AML-193 (cell line): ENCODE results near the gene ZDHHC16.
A peak's percentile ranks its signal among the peaks of the same experiment; 100 is the strongest.
"Not testable (repeated sequence)": the region's sequence is repeated elsewhere in the genome, so short reads cannot be mapped to it uniquely, and the experiment has no call there.

ENCODE experiments used
- DNase-seq, 2 experiments: peaks; one replicate each; lab custom pipeline; 2025; lab: John Stamatoyannopoulos, UW

ZDHHC16 gene

DNA sequence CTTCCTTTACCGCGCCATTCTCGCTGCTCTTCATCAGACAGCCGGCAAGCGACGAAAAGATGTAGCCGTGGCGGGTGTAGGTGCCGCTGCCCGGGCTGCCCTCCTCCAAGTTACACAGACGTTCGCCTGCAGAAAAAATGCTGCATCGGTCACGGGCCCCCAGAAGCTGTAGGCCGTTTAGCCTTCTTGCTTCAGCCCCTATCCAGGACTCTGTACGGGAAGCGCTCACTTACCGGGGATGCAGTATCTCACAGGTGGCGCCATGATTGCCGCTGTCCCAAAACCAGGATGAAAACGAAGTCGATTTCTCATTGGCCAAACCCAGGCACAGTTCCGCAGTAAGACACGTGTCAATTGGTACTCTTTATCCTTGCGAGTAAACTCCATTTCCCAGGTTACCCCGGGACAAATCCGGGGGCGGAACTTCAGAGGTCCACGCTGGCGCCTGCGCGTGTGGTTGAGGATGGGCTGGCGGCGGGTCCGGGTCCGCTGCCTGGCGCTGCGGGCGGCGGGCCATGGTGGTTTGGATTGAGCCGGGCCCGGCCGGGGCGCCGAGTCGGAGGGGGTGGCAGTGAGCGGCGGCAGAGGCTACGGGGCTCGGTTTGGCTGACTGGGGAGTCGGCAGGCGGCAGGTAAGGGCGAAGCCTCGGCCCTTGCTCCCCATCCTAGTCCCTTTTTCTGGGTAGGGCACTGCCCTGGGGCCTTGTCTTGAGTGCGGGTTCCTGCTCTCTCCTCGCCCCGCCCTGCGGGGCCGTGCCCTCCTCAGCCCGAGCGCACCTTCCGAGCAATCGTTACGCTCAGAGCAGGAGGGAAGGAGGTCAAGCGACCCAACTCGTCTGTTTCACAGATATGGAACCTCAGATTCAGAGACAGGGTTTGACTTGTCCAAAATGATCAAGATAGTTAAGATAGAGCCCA, at the start of gene ZDHHC16, which contains the start of gene EXOSC1:
Gene ZDHHC16, plus strand, starts transcription at position 454 of the 918 bp plus-strand sequence. CDS start 5,501 bp downstream, outside the sequence.
Gene EXOSC1, minus strand, starts transcription at position 285 of the 918 bp plus-strand sequence. Its CDS starts 21 bp downstream, at position 264.
- peak; percentile 95 to 96 for DNase-seq

DNA sequence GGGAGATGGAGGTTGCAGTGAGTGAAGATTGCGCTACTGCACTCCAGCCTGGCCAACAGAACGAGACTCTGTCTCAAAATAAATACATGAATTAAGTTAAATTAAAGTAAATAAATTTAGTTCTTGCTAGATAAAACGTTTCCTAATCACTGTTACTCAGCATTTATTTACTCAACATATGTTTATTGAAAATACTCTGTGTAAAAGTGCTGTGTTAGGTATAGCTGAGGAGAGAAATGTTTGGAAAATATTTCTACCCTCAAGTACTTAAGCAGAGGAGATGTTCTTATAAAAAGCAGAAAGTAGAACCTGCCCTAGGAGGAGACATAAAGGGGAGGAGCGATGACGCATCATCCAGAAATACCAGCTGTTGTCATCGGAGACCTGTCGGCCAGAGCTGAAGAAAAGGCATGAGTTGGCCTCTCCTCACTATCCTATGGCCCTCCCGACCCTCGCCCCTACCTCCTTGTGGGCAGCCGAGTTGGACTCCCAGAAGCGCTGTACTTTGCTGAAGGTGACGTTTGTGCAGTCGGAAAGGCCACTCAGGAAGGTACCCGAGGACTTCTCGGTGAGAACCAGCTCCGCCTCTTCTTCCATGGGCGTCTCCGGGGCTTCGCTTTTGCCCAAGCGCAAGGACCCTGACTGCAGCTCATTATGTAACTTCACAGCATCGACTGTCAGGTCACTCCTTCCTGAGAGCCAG, 46.0 kb upstream of the ZDHHC16 start:
- peak; percentile 56 to 80 for DNase-seq

DNA sequence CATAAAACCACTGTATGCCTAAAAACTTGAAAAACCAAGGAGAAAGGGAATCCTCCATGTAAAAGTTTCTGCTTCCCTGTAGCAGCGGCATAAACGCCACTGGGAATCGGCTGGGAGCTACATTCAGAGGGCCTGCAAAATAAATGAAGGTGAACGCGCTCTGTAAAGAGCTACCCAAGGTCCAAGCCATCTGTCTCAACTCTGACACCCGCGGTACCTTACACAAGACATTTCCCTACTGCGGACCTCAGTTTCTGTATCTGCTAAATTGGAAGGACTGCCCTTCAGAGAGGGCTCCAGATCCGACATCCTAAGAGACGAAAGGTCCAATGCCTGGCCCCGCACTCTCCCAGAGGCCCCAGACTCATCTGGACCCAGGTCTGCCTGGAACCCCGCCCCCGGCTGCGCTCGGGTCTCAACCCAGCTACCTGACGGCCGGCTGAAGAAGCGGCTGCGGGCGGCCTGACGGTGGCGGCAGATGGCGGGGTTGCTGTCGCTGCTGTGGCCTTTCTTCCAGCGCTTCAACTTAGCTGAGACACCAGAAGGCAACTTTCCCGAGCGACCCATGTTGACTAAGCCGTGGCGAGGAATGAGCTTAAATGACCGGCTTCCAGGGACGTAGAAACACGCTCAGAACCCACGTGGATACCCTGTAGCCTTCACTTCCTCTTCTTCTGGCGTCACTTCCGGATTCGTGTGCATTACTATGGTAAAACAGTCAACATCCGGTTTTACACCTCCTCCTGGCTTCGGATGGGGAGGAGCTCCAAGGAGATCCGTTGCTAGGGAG, 45.1 kb upstream of the ZDHHC16 start, which contains the start of gene RRP12:
Gene RRP12, minus strand, starts transcription at position 676 of the 790 bp plus-strand sequence. Its CDS starts 109 bp downstream, at position 567.
- peak; percentile 97 to 98 for DNase-seq

DNA sequence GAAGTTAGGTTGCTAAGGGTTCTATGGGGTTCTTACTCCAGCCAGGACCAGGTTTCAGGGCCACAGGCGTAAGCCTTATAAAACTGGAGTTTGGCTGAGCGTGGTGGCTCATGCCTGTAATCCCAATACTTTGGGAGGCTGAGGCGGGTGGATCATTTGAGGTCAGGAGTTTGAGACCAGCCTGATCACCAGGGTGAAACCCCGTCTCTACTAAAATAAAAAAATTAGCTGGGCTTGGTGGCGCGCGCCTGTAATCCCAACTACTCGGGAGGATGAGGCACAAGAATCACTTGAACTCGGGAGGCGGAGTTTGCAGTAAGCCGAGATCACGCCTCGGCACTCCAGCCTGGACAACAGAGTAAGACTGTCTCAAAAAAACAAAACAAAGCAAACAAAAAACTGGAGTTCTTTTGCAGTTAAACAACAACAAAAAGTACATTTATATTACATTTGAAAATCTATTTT, 44.5 kb upstream of the ZDHHC16 start:
- DNase-seq, result no peak

DNA sequence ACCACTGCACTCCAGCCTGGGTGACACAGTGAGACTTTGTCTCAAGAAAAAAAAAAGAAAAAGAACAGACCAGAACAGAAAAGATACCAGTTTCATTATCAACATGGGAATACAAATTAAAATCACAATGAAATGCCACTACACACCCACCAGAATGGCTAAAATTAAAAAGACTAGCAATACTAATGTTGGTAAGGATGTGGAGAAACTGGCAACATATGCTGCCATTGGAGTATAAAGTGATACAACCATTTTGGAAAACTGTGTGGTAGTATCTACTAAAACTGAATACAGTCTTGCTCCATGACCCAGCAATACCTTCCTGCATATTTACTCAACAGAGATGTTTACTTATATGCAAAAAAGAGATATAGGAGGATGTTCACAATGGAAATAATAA, 41.9 kb upstream of the ZDHHC16 start:
- DNase-seq, result no peak

DNA sequence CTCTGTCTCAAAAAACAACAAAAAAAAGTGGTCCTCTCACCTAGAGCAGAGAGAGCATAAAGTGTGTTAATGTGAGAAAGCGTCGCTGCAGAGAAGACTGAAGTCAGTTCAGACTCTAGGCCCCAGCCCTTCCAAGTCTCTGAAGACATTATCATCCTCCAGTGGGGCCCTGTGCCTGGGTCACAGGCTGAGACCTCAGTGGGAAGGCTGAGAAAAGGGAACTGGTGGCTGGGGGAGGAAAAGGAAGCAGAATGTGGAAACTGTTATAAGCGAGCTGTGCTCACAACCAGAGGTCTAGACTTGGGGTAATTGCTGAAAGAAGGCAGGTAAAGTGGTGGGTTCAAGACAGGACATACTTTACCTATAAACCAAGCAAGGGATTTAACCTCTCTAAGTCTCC, 39.9 kb upstream of the ZDHHC16 start:
- DNase-seq, result peak; percentile 87 to 88

DNA sequence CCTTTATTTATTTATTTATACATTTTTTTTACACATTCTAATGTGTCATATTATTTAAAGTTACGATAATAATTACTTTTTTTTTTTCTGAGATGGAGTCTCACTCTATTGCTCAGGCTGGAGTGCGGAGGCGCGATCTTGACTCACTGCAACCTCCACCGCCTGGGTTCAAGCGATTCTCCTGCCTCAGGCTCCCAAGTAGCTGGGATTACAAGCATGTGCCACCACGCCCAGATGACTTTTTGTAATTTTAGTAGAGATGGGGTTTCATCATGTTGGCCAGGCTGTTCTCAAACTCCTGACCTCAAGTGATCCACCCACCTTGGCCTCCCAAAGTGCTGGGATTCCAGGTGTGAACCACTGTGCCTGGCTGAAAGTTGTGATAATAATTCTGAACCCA, 39.5 kb upstream of the ZDHHC16 start:
- not testable (repeated sequence) for DNase-seq

DNA sequence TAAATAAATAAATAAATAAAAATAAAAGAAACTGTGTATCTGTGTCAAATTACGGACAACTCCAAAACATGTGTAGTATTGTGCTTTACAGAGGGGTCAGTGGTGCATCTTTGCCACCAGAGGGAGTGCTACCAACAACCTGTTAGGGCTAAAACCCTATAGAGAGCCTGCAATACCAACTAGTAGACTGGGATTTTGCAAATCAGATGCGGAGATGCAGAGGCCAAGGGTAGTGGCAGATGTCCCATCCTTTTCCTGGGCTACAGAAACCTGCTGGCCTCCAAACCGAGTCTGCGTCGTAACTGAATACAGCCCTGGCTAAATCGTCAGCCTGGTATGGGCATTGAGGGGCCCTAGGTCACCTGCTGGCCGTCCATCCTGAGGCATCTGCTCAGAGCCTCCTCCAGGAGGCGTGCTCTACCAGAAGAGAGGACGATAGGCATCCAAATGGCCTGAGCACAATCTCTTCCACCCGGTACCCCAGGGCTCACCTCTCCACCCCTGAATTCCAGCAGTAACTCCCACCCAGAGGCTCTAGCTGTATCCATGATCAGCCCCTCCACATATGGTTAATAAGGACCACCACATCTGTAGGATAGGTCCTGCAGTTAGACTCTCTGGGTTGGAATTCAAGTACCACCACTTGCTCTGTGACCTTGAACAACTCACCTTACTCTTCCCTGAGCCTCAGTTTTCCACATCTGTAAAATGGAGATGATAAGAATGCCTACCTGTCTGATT, 38.6 kb upstream of the ZDHHC16 start:
- peak; percentile 81 to 93 for DNase-seq

DNA sequence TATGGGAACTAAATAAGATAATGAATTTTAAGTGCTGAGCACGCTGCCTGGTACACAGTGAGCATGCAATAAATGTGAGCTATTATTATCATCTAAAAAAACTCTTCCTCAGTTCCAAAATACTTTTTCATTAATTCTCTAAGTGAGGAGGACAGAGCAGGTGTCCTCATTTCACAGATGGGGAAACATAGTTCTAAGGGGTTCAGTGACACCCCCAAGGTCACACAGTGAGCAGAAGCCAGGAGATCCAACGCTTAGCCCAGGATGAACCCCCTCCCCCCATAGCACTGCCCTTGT, 38.1 kb upstream of the ZDHHC16 start:
- DNase-seq, result no peak

DNA sequence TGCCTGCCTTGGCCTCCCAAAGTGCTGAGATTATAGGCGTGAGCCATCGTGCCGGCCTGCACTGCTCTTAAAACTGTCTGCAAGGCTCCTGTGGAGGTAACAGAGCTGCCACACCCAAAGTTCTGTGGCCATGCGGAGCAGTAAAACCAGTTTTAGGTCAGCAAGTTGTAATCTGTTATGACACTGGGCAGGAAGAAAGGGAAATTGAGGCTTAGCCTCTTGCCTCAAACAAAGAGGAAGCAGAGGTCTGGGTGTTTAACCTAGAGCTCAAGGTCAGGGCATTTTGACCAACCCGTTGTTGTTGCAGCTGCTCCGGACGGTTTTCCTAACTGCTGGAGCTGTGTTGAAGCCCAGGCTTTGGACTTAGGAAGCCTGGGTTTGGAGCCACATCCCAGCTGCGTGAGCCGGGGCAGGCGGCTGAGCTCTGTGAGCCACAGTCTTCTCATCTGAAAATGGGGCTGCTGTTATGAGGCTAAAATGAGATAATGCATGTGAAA, 37.4 kb upstream of the ZDHHC16 start:
- peak; percentile 48 to 65 for DNase-seq

DNA sequence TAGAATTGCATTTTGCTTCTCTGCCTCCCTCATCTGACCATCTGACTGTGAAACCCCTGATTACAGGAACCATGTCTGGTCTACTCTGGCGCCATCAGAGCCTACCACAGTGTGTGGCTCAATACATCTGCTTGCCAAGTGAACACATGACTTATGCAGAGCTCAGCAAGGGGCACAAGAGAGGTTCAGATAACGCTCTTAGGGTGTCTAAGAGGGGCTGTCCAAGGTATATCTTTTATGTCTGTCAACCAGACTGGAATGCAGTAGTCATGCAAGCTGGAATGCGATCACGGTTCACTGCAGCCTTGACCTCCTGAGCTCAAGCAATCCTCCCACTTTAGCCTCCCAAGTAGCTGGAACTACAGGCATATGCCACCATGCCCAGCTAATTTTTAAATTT, 34.6 kb upstream of the ZDHHC16 start:
- peak; percentile 17 to 27 for DNase-seq

DNA sequence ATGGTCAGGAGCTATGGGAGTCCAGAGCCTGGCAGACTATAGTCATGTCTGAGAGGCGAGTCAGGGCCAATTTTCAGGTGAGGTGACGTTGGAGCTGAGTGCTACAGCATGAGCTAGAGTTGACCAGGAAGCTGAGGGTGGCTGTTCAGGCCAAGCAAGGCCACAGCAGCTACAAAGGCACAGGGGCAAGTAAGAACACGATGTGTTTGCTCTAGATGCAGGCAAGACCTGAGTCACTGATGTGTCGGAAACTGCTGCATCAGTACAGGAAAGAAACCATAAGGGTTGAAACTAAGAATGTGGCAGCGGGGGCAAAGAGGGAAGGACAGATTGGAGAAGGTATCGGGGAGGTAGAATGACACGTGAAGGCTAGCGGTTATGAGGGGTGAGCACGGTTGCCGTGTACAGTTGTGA, 33.1 kb upstream of the ZDHHC16 start:
- DNase-seq, result no peak

DNA sequence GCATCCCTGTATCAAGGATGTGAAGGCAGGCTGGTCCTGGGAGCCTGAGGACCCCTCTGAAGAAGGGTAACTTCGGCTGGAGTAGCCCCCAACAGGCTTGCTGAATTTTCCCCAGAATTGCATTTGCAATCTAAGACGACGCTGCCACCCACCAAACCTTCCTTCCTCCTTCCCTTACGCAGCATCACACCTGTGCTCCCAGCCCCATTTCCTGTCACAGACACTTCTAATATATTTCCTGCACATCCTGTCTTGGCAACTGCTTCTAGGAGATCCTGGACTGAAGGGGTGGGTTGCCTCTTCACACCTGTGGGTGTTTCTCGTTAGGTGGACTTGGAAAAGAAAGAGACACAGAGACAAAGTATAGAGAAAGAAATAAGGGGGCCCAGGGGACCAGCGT, 29.4 kb upstream of the ZDHHC16 start:
- DNase-seq, result no peak

DNA sequence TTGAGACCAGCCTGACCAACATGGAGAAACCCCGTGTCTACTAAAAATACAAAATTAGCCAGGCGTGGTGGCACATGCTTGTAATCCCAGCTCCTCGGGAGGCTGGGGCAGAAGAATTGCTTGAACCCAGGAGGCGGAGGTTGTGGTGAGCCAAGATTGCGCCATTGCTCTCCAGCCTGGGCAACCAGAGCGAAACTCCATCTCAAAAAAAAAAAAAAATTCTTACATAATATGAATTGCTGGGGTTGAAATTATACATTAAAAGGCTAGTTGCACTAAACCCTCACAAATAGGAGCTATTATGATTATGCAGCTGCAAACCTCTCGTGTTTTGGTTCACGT, 22.2 kb upstream of the ZDHHC16 start:
- peak; percentile 46 to 58 for DNase-seq

DNA sequence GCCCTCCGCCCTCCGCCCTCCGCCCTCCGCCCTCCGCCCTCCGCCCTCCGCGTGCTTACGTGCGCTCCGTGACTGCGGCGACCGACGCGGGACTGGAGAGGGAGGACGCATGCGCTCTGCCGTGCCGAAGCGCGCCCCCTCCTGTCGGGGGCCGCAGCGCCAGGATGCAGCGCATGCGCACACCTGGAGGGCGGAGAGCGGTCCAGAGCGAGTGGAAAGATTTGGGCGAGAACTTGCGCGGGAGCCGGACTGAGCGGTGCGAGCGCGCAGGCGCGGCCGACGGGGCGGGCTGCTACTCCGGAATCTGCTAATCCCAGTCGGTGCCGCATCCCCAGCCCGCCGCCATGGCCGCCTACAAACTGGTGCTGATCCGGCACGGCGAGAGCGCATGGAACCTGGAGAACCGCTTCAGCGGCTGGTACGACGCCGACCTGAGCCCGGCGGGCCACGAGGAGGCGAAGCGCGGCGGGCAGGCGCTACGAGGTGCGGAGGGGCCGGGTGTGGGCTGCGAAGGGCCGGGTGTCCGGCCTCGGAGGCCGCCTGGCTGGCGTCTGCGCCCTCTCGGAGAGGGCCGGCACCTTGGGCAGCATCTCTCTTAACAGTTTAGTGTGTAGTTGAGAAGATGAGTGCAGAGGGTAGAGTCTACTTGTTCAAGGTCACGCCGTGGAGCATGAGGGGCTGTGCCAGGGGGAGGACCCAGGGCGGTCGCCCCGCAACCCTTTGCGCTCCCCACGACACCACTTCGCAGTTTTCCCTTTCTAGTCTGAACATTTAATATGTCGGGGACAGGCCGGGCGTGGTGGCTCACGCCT, 19.8 kb upstream of the ZDHHC16 start, which contains the start of gene PGAM1:
Gene PGAM1, plus strand, starts transcription at position 228 of the 812 bp plus-strand sequence. Its CDS starts 117 bp downstream, at position 345.
- DNase-seq, result peak; percentile 89 to 95

DNA sequence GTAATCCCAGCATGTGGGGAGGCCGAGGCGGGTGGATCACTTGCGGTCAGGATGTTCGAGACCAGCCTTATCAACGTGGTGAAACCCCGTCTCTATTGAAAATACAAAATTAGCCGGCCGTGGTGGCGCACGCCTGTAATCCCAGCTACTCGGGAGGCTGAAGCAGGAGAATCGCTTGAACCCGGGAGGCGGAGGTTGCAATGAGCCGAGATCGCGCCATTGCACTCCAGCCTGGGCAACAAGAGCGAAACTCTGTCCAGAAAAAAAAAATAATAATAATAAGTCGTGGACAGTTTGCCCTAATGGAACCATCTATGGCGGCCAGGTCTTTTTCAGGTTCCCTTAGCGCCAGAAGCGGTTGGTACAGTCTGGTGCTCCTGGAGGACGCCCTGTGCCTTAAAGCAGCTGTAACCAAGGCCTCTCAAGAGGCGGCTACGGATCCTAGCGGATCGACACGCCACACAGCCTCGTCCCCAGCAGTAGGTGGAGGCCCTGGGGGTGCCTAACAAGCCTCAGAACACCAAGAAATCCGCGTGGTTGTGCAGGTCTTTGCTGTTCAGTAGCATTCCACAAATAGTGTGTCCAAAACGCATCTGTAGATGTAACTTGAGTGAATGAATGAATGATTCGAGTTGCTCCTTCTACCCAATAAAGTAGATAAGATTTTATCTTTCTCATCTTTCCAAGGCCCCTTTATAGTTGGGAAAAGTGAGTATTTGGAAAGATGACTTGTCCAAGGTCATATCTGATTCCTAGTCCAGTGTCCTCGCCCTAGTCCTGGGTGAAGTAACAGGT, 19.0 kb upstream of the ZDHHC16 start:
- DNase-seq, result no peak

DNA sequence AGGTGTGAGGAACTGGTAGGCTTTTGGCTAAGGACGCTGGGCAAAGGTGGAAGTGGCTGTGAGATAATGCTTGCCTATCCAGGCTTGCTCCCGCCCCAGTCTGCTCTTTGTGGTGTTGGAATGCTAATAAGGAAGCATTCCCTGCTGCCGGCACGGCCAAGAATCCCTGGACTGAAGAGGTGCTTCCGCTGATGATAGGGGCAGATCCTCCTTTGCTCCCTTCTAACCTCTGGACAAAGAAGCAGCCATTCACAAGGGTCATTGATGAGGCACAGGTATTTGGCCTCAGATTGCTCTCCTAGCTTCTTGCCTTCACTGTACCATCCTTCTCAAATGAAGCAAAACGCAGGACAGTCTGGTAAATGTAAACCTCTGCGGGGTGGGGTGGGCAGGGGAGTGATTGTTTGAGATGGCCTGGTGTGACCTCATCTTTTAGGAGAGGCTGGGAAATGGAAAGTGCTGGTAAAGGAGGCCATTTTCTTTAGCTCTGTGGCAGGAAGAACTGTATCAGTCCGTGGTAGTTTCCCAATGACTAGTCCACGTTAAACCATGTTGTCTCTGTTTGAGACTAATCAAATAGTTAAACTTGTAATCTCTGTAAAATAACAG, 18.3 kb upstream of the ZDHHC16 start:
- DNase-seq, result peak in 1 of 2 experiments; percentile 9

DNA sequence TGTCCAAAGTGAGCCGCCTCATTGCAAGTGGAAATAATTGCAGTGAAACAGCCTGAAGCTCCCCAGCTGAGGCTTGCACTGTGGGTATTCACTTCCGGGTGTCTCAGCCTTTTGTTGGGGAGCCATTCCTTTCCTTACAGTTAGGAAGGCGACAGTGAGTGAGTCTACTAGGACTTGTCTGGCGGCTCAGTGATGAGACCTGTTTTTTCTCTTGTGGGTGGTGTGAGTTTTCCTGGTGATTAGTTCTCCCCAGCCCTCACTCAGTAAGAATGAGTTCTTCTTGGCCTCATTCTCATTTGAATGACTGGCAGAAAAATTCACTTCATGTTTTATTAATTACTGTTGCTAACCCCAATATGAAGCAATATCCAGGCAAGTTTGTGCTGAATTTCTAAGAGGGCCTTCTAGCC, 17.4 kb upstream of the ZDHHC16 start:
- peak; percentile 76 to 78 for DNase-seq

DNA sequence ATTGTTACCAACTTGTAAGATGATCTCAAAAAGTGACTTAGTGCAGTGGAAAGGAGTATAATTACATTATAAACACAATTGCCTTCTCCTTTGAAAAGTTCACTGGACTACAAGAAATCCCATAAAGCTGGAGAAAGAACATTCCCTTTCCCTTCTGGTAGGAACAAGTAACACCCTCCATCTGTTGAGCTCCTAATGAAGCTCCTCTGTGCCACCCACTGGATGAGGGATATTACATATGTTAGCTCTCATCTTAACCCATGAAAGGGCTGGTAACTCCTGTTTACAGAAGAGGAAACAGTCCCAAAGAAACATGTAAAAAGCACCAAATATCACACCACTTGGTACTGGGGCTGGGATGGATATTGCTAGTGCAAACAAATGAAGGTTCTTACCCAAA, 11.9 kb upstream of the ZDHHC16 start:
- DNase-seq, result peak in 1 of 2 experiments; percentile 7
